ENCODE data around the gene NCAM2. TPM values are rescaled to one million over a fixed set of nuclear protein-coding genes. Genes with fewer than 3 reads are reported as not detected.

The NCAM2 gene
- total RNA-seq, 4 donors from 2014 or later: 0.31 to 2.3 (median 1.7) TPM

DNA sequence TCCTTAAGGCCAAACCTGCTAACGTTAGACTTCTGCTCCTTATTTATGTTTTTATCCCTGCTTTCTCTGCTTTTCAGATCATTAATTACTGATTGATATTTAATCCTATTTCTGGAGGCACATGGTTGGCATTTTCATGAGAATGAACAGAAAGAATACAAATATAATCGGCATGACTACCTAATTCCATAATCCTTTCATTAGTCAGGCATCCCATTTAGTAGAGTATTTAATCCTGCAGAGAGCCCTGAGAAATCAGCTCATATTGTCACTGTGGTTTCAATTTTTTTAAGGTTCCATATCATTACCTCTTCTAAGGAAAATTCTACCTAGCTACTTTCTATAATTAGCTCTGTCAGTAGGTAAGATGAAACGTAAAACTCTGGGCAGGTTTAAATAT is 238.8 kb downstream of the NCAM2 start:
- TF ChIP-seq CTCF (IDR thresholded peaks at IDR 0.05): no peak
- DNase-seq (ENCODE audit: low spot score) (no peak), ATAC-seq (ENCODE audit: low FRiP score) (no peak)

- DNase-seq (ENCODE audit: low spot score): no peak
- ATAC-seq (ENCODE audit: low FRiP score): no peak
- TF ChIP-seq CTCF (IDR thresholded peaks at IDR 0.05): no peak
These were observed 240.6 kb downstream of the NCAM2 start for GRCh38 chr21:21238629-21239400.

DNA sequence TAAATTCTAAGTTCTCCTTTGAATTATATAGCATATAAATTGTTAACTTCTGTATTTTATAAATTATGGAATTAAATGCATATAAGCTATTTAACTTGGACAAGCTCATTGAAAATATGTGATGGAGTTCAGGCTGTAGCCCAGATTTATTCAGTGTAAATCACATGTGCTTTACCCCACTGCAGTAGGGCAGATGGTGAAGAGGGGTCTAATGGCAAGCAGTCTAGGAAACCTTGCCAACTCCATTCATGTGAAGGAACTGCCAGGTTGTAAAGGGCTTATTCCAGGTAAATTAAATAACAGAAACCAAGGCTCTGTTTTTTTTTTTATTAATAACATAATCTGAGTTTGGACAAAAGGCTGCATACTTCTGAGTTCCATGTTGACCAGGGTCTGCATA is 243.2 kb downstream of the NCAM2 start:
- no peak for ATAC-seq (ENCODE audit: low FRiP score)
- TF ChIP-seq CTCF (IDR thresholded peaks at IDR 0.05): no peak
- DNase-seq (ENCODE audit: low spot score): no peak

DNA sequence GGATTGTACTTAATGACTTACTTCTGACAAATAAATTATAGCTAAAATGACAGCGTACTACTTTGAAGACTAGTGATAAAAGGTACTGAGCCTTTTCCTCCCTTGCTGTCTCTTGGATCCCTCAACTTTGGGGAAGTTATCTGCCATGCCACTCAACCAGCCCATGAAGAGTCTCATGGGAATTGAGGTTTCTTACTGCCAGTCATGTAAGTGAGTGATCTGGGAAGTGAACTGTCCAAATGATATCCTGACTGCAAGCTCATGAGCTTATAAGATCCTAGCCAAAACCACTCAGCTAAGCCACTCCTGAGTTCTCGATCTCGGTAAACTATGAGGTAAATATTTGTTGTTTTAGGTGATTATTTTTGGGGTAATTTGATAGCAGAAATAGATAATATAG is 247.8 kb downstream of the NCAM2 start:
- TF ChIP-seq CTCF (IDR thresholded peaks at IDR 0.05): no peak
- ATAC-seq (ENCODE audit: low FRiP score): no peak
- no peak for DNase-seq (ENCODE audit: low spot score)

DNA sequence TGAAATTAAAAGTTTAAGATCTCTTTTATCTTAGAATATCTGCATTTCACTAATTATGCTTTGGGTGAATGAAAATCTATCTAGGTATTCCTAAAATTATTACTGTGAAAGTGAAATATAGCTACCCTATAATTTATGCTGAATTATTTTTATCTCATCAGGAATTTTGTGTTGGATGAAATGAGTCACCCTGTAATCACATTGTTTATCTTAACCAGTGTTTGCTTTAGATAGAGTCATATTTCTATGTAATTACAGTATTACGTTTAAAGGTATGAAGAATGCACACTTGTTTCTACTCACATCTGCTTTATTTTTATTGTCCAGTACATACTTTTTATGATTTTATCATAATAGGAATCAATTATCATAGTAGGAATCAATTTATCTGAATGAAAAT is 249.2 kb downstream of the NCAM2 start:
- TF ChIP-seq CTCF (IDR thresholded peaks at IDR 0.05): no peak
- ATAC-seq (ENCODE audit: low FRiP score): no peak
- no peak for DNase-seq (ENCODE audit: low spot score)

DNA sequence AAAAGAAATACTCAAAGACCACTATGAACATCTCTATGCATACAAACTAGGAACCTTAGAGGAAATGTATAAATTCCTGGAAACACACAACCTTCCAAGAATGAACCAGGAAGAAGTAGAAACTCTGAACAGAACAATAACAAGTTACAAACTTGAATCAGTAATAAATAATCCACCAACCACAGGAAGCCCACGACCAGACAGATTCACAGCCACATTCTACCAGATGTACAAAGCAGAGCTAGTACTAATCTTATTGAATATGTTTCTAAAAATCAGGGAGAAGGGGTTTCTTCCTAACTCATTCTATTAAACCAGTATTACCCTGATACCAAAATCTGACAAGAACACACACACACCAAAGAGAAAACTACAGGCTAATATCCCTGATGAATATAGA is 263.8 kb downstream of the NCAM2 start:
- TF ChIP-seq CTCF (IDR thresholded peaks at IDR 0.05): no peak
- no peak for DNase-seq (ENCODE audit: low spot score)
- ATAC-seq (ENCODE audit: low FRiP score): no peak

GRCh38 chr21:21268061-21268471 is 269.9 kb downstream of the NCAM2 start:
- TF ChIP-seq CTCF (IDR thresholded peaks at IDR 0.05): no peak
- ATAC-seq (ENCODE audit: low FRiP score): no peak
- no peak for DNase-seq (ENCODE audit: low spot score)
